Measurements from ENCODE around the gene TMEM156.
"Not testable (repeated sequence)": the region's sequence is repeated elsewhere in the genome, so short reads cannot be mapped to it uniquely, and the experiment has no call there.

DNA sequence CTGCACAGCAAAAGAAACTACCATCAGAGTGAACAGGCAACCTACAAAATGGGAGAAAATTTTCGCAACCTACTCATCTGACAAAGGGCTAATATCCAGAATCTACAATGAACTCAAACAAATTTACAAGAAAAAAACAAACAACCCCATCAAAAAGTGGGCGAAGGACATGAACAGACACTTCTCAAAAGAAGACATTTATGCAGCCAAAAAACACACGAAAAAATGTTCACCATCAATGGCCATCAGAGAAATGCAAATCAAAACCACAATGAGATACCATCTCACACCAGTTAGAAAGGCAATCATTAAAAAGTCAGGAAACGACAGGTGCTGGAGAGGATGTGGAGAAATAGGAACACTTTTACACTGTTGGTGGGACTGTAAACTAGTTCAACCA lies 30.2 kb downstream of the TMEM156 start:
- TF ChIP-seq, protein P1, sequence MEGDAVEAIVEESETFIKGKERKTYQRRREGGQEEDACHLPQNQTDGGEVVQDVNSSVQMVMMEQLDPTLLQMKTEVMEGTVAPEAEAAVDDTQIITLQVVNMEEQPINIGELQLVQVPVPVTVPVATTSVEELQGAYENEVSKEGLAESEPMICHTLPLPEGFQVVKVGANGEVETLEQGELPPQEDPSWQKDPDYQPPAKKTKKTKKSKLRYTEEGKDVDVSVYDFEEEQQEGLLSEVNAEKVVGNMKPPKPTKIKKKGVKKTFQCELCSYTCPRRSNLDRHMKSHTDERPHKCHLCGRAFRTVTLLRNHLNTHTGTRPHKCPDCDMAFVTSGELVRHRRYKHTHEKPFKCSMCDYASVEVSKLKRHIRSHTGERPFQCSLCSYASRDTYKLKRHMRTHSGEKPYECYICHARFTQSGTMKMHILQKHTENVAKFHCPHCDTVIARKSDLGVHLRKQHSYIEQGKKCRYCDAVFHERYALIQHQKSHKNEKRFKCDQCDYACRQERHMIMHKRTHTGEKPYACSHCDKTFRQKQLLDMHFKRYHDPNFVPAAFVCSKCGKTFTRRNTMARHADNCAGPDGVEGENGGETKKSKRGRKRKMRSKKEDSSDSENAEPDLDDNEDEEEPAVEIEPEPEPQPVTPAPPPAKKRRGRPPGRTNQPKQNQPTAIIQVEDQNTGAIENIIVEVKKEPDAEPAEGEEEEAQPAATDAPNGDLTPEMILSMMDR (conservative IDR thresholded peaks at IDR 0.05; ENCODE audit: low read depth, low read length): not testable (repeated sequence)
- TF ChIP-seq, protein P2, sequence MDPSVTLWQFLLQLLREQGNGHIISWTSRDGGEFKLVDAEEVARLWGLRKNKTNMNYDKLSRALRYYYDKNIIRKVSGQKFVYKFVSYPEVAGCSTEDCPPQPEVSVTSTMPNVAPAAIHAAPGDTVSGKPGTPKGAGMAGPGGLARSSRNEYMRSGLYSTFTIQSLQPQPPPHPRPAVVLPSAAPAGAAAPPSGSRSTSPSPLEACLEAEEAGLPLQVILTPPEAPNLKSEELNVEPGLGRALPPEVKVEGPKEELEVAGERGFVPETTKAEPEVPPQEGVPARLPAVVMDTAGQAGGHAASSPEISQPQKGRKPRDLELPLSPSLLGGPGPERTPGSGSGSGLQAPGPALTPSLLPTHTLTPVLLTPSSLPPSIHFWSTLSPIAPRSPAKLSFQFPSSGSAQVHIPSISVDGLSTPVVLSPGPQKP (IDR thresholded peaks at IDR 0.05; ENCODE audit: borderline replicate concordance, low read depth, low read length): not testable (repeated sequence)
- TF ChIP-seq, protein P3, sequence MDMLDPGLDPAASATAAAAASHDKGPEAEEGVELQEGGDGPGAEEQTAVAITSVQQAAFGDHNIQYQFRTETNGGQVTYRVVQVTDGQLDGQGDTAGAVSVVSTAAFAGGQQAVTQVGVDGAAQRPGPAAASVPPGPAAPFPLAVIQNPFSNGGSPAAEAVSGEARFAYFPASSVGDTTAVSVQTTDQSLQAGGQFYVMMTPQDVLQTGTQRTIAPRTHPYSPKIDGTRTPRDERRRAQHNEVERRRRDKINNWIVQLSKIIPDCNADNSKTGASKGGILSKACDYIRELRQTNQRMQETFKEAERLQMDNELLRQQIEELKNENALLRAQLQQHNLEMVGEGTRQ (IDR thresholded peaks at IDR 0.05; ENCODE audit: low read depth, low read length): not testable (repeated sequence)
- TF ChIP-seq POLR2A (IDR thresholded peaks at IDR 0.05; ENCODE audit: low read depth, low read length); RAD21 (IDR thresholded peaks at IDR 0.05; ENCODE audit: low read length); SMC3 (IDR thresholded peaks at IDR 0.05; ENCODE audit: low read depth, low read length); MXI1 (IDR thresholded peaks at IDR 0.05; ENCODE audit: borderline replicate concordance, low read depth, low read length); FOS (IDR thresholded peaks at IDR 0.05; ENCODE audit: low read depth, low read length); MAZ (IDR thresholded peaks at IDR 0.05; ENCODE audit: borderline replicate concordance, low read depth, low read length); RFX5 (IDR thresholded peaks at IDR 0.05; ENCODE audit: low read depth, low read length): not testable (repeated sequence)

Measured in IMR-90 (cell line).